K562 (cell line): ENCODE measurements around the gene TMPRSS11A. TPM values are rescaled to one million over a fixed set of nuclear protein-coding genes. Genes with fewer than 3 reads are reported as not detected.

ENCODE experiments used
- ATAC-seq: fragments of 200-7000 bp; cut with Tn5 transposase; 3 replicates; pipeline ENCODE4 v1.9.1; 2020; ENCODE audit warnings: moderate library complexity
- BruUV-seq: library from RNA; stranded (reverse); fragments of 400-500 nt; replicated peaks from 2 replicates; lab custom pipeline; 2021; lab: Mats Ljungman, UMichigan
- CTCF ChIA-PET: fragments of 300-600 bp; formaldehyde crosslinking; extraction: SDS; loops from one replicate; lab custom pipeline; 2021; ENCODE audit warnings: low intra/inter-chr PET ratio; lab: Yijun Ruan, JAX
- POLR2A ChIA-PET: fragments of 300-600, 350-650 bp; sonication (Branson Sonifier 250); formaldehyde crosslinking; extraction: SDS; loops from one replicate; lab custom pipeline; 2021; ENCODE audit warnings: antibody characterized with exemption, inconsistent platforms; lab: Yijun Ruan, JAX
- DNase-seq, 4 experiments: peaks; one replicate each; pipeline versions ENCODE4 v3.0.0 to v3.0.0-alpha.2; 2011 to 2018; ENCODE audit warnings: low spot score in 3 of 4, mixed read lengths in 3 of 4; ENCODE audit errors: extremely low read depth in 1 of 4
- FAIRE-seq: peaks from 2 replicates; lab custom pipeline; 2011; peaks lifted over from hg19 to GRCh38; lab: Jason Lieb, UNC
- H2AFZ ChIP-seq: 2 replicates; pipeline ENCODE4 v1.6.0; 2011; ENCODE audit warnings: low read depth, low read length, control low read depth, inconsistent platforms
- H3K27ac ChIP-seq: fragments of 200-600 bp; 3 replicates; pipeline ENCODE4 v1.8.0; 2011; ENCODE audit warnings: low read depth, mild to moderate bottlenecking, control low read depth, inconsistent platforms, low read length, moderate library complexity, mixed read lengths; ENCODE audit errors: extremely low read depth
- H3K27me3 ChIP-seq, 2 experiments: fragments of 300-600 bp in 1 of 2; 2 replicates in 1 of 2; 3 replicates in 1 of 2; pipeline versions ENCODE4 v1.6.0 to v1.8.0; 2011; ENCODE audit warnings: inconsistent platforms in 2 of 2, low read length in 2 of 2, mild to moderate bottlenecking in 1 of 2, mixed read lengths in 1 of 2, moderate library complexity in 1 of 2; ENCODE audit not compliant: control insufficient read depth in 2 of 2, insufficient read depth in 2 of 2
- H3K36me3 ChIP-seq: fragments of 300-600 bp; 3 replicates; pipeline ENCODE4 v1.8.0; 2011; ENCODE audit warnings: mild to moderate bottlenecking, low read length, inconsistent platforms; ENCODE audit not compliant: control insufficient read depth, insufficient read depth
- H3K4me1 ChIP-seq, 2 experiments: fragments of 200-600 bp in 1 of 2; replicated peaks in 1 of 2; 2 replicates in 1 of 2; 3 replicates in 1 of 2; pipeline versions ENCODE4 v1.5.1 to v1.8.0; 2011; ENCODE audit warnings: inconsistent platforms in 2 of 2, low read length in 2 of 2, mild to moderate bottlenecking in 1 of 2, mixed read lengths in 1 of 2, moderate library complexity in 1 of 2; ENCODE audit not compliant: control insufficient read depth in 2 of 2, insufficient read depth in 2 of 2
- H3K4me2 ChIP-seq: 2 replicates; pipeline ENCODE4 v1.6.1; 2011; ENCODE audit warnings: low read length, control low read depth, inconsistent platforms, mixed read lengths; ENCODE audit not compliant: insufficient read depth
- H3K4me3 ChIP-seq: fragments of 200-600 bp; sonication (generic), shearing (Covaris generic); 2 replicates; pipeline ENCODE4 v1.5.1; 2016; ENCODE audit warnings: control low read depth, inconsistent platforms
- H3K79me2 ChIP-seq: fragments of 200-600 bp; 3 replicates; pipeline ENCODE4 v1.8.0; 2011; ENCODE audit warnings: low read length, inconsistent platforms; ENCODE audit not compliant: control insufficient read depth, insufficient read depth
- H3K9ac ChIP-seq, 2 experiments: 2 replicates each; pipeline versions ENCODE4 v1.6.0 to v1.6.1; 2011; ENCODE audit warnings: low read depth in 2 of 2, low read length in 2 of 2, control low read depth in 1 of 2, inconsistent platforms in 1 of 2, mild to moderate bottlenecking in 1 of 2, mixed read lengths in 1 of 2; ENCODE audit not compliant: insufficient read depth in 1 of 2
- H3K9me1 ChIP-seq: one replicate; pipeline ENCODE4 v1.6.0; 2011; ENCODE audit warnings: inconsistent platforms, mild to moderate bottlenecking, low read length, moderate library complexity; ENCODE audit not compliant: control insufficient read depth, insufficient read depth
- H3K9me3 ChIP-seq: replicated peaks from 2 replicates; pipeline ENCODE4 v1.5.1; 2011; ENCODE audit warnings: low read depth, low read length, inconsistent platforms; ENCODE audit not compliant: control insufficient read depth, insufficient read depth
- H4K20me1 ChIP-seq: replicated peaks from 2 replicates; pipeline ENCODE4 v1.6.1; 2011; ENCODE audit warnings: low read length, inconsistent platforms, mixed read lengths; ENCODE audit not compliant: control insufficient read depth, insufficient read depth
- IRF9 ChIP-seq: fragments of 450-650 bp; IDR thresholded peaks from 2 replicates; pipeline ENCODE4 v1.6.1; 2016; ENCODE audit warnings: missing biosample characterization, missing genetic modification characterization
- ZBTB33 ChIP-seq: sonication (generic); formaldehyde crosslinking; IDR thresholded peaks from 2 replicates; pipeline ENCODE4 v1.8.1; 2023; ENCODE audit warnings: mild to moderate bottlenecking, missing genetic modification reagents
- WGBS: fragments of 100-300 bp; shearing (Covaris generic); methylation state at CpG from one replicate; pipeline ENCODE4 v1.1.6; 2016; ENCODE audit warnings: low coverage, mixed read lengths; ENCODE audit not compliant: insufficient coverage; ENCODE audit errors: missing lambda C conversion rate; 5-methylcytosine and 5-hydroxymethylcytosine counted together
- in situ Hi-C: fragments of 300-500 bp; cut with MboI; formaldehyde crosslinking; loops from 4 replicates; pipeline ENCODE4 v1.15.0; 2018; ENCODE audit warnings: inconsistent platforms, mixed read lengths
- intact Hi-C: fragments of 100-400 bp; cut with micrococcal nuclease; formaldehyde crosslinking; loops from 2 replicates; pipeline ENCODE4 v1.14.2; 2022
- polyA plus RNA-seq, 8 experiments: library from polyadenylated mRNA; depleted of rRNA in 4 of 8; stranded (reverse) in 5 of 8; unstranded in 3 of 8; fragments of >200 nt; fragmentation: Nextera tagmentation in 2 of 8; fragmentation: Illumina TruSeq in 1 of 8; extraction: Ambion mirVana in 2 of 8; extraction: Trizol in 1 of 8; gene quantifications; 2 replicates each; pipeline versions ENCODE4 v1.2.1 to v1.2.3, GENCODE V29; 2011 to 2014; ENCODE audit warnings: inconsistent platforms in 1 of 8, missing spikeins in 1 of 8
- total RNA-seq, 7 experiments: library from RNA; depleted of rRNA in 6 of 7; stranded (reverse); fragments of >200 nt in 6 of 7; fragmentation: Illumina TruSeq in 2 of 7; extraction: Trizol in 2 of 7; gene quantifications; 2 replicates each; pipeline versions ENCODE4 v1.2.1 to v1.2.3, GENCODE V29; 2011 to 2021; ENCODE audit warnings: low replicate concordance in 1 of 7

Gene TMPRSS11A
- total and polyA plus RNA-seq, 9 of the 15 experiments (the other 6 are each of a cell fraction or from before 2014, with no cell fraction given): not detected

- WGBS: 19% methylated on average over 24 of the region's 26 CpGs
- BruUV-seq: no TSS peak
- Histone ChIP-seq H3K4me3 (no peak overlapping the region), H2AFZ (no peak overlapping the region), H3K27ac (no peak overlapping the region), H4K20me1 (no peaks in the 10 kb centered on the region), H3K36me3 (no peaks in the 10 kb centered on the region), H3K4me2 (no peak overlapping the region), H3K4me1 (peaks cover 0 to 6% of the 10 kb centered on the region in 2 experiments; a peak in 1 of 5 replicates), H3K9me1 (no peaks in the 10 kb centered on the region), H3K9me3 (no peaks in the 10 kb centered on the region), H3K9ac (no peak overlapping the region), H3K79me2 (no peaks in the 10 kb centered on the region), H3K27me3 (no peaks in the 10 kb centered on the region)
- in situ Hi-C loops (no loop called here), intact Hi-C loops (no loop called here)
- POLR2A ChIA-PET: no interaction called here
- CTCF ChIA-PET: no interaction called here
- peak; percentile 50; the same call in 1 of the 2 replicates for TF ChIP-seq ZBTB33
- TF ChIP-seq IRF9: no peak
- FAIRE-seq (no peak), DNase-seq (no peak), ATAC-seq (no peak)
These were observed 66.8 kb downstream of the TMPRSS11A start for GRCh38 chr4:67896421-67897065.
